HepG2 (cell line): Measurements from ENCODE around the gene L2HGDH. TPM values are rescaled to one million over a fixed set of nuclear protein-coding genes. Genes with fewer than 3 reads are reported as not detected.
A peak's percentile ranks its signal among the peaks of the same experiment; 100 is the strongest.

Source experiments
- BRF2 ChIP-seq: sonication (generic); formaldehyde crosslinking; IDR thresholded peaks from 2 replicates; pipeline ENCODE4 v1.8.1; 2022; ENCODE audit warnings: mild to moderate bottlenecking, missing genetic modification reagents
- ERF ChIP-seq: IDR thresholded peaks from 2 replicates; pipeline ENCODE4 v1.6.1; 2018; ENCODE audit warnings: missing biosample characterization, missing genetic modification reagents
- GABPB1 ChIP-seq: IDR thresholded peaks from 2 replicates; pipeline ENCODE4 v1.6.1; 2016; ENCODE audit warnings: mild to moderate bottlenecking, missing genetic modification reagents, moderate library complexity, missing compliant biosample characterization
- HNRNPLL ChIP-seq: fragments of 200-400 bp; formaldehyde crosslinking; IDR thresholded peaks from 2 replicates; pipeline ENCODE4 v1.6.1; 2017; ENCODE audit warnings: mild to moderate bottlenecking, low read depth, low read length; ENCODE audit not compliant: poor library complexity, severe bottlenecking
- HOXA5 ChIP-seq: sonication (generic); formaldehyde crosslinking; IDR thresholded peaks from 2 replicates; pipeline ENCODE4 v1.4.0; 2020; ENCODE audit warnings: missing genetic modification reagents
- MIXL1 ChIP-seq: IDR thresholded peaks from 2 replicates; pipeline ENCODE4 v1.6.1; 2016
- NR1H2 ChIP-seq: sonication (generic); formaldehyde crosslinking; IDR thresholded peaks from 2 replicates; pipeline ENCODE4 v1.8.1; 2022; ENCODE audit warnings: low read depth, missing genetic modification reagents, borderline replicate concordance
- POLR2A ChIP-seq, 2 experiments: IDR thresholded peaks; 2 replicates each; pipeline ENCODE4 v1.6.1; 2011; ENCODE audit warnings: low read depth in 2 of 2, low read length in 2 of 2, mild to moderate bottlenecking in 1 of 2, moderate library complexity in 1 of 2; ENCODE audit not compliant: insufficient read depth in 1 of 2
- SMAD3 ChIP-seq: sonication (generic); formaldehyde crosslinking; IDR thresholded peaks from 2 replicates; pipeline ENCODE4 v1.4.0; 2020; ENCODE audit warnings: missing genetic modification reagents
- SMC3 ChIP-seq: IDR thresholded peaks from 2 replicates; pipeline ENCODE4 v1.6.1; 2011; ENCODE audit warnings: low read length, improper control_type of control experiment
- TRAFD1 ChIP-seq: sonication (generic); formaldehyde crosslinking; IDR thresholded peaks from 2 replicates; pipeline ENCODE4 v1.5.1; 2020; ENCODE audit warnings: missing genetic modification reagents, mild to moderate bottlenecking, borderline replicate concordance
- ZNF136 ChIP-seq: sonication (generic); formaldehyde crosslinking; IDR thresholded peaks from 2 replicates; pipeline ENCODE4 v1.8.1; 2022; ENCODE audit warnings: low read depth, mild to moderate bottlenecking, moderate library complexity, missing genetic modification reagents
- ZNF543 ChIP-seq: sonication (generic); formaldehyde crosslinking; IDR thresholded peaks from 2 replicates; pipeline ENCODE4 v1.4.0; 2020; ENCODE audit warnings: mild to moderate bottlenecking, missing genetic modification reagents
- ZNF552 ChIP-seq: sonication (generic); formaldehyde crosslinking; IDR thresholded peaks from 2 replicates; pipeline ENCODE4 v1.9.0; 2022; ENCODE audit warnings: missing genetic modification reagents, mild to moderate bottlenecking, borderline replicate concordance
- ZNF558 ChIP-seq: sonication (generic); formaldehyde crosslinking; IDR thresholded peaks from 2 replicates; pipeline ENCODE4 v1.9.0; 2022; ENCODE audit warnings: mild to moderate bottlenecking, missing genetic modification reagents, borderline replicate concordance
- ZNF567 ChIP-seq: sonication (generic); formaldehyde crosslinking; IDR thresholded peaks from 2 replicates; pipeline ENCODE4 v1.8.1; 2023; ENCODE audit warnings: mild to moderate bottlenecking, missing genetic modification reagents, borderline replicate concordance
- ZNF660 ChIP-seq: sonication (generic); formaldehyde crosslinking; IDR thresholded peaks from 2 replicates; pipeline ENCODE4 v1.5.1; 2020; ENCODE audit warnings: mild to moderate bottlenecking, low read depth, missing genetic modification reagents, borderline replicate concordance
- ZNF678 ChIP-seq: sonication (generic); formaldehyde crosslinking; IDR thresholded peaks from 2 replicates; pipeline ENCODE4 v1.4.0; 2020; ENCODE audit warnings: mild to moderate bottlenecking, missing genetic modification reagents
- ZNF710 ChIP-seq: sonication (generic); formaldehyde crosslinking; IDR thresholded peaks from 2 replicates; pipeline ENCODE4 v1.5.0; 2020; ENCODE audit warnings: mild to moderate bottlenecking, missing genetic modification reagents, borderline replicate concordance
- ZNF746 ChIP-seq: sonication (generic); formaldehyde crosslinking; IDR thresholded peaks from 2 replicates; pipeline ENCODE4 v1.8.0; 2022; ENCODE audit warnings: mild to moderate bottlenecking, missing genetic modification reagents
- ZNF850 ChIP-seq: sonication (generic); formaldehyde crosslinking; conservative IDR thresholded peaks from 2 replicates; pipeline ENCODE4 v1.9.0; 2021; ENCODE audit warnings: mild to moderate bottlenecking, missing genetic modification reagents
- ZSCAN29 ChIP-seq: sonication (generic); formaldehyde crosslinking; conservative IDR thresholded peaks from 2 replicates; pipeline ENCODE4 v1.4.0; 2020; ENCODE audit warnings: mild to moderate bottlenecking, missing genetic modification reagents
- polyA plus RNA-seq, 8 experiments: library from polyadenylated mRNA; depleted of rRNA in 3 of 8; stranded (reverse) in 7 of 8; unstranded in 1 of 8; fragments of >200 nt; fragmentation: Illumina TruSeq in 4 of 8; extraction: Trizol in 4 of 8; gene quantifications; 2 replicates each; pipeline versions ENCODE4 v1.2.1 to v1.2.3, GENCODE V29; 2011 to 2016; ENCODE audit warnings: low read depth in 4 of 8, missing spikeins in 1 of 8, mixed read lengths in 1 of 8; ENCODE audit not compliant: insufficient read depth in 1 of 8
- total RNA-seq, 5 experiments: library from RNA; depleted of rRNA; stranded (reverse); fragments of >200 nt; fragmentation: Illumina TruSeq; extraction: Trizol; gene quantifications; 2 replicates each; pipeline ENCODE4 v1.2.3, GENCODE V29; 2016; ENCODE audit warnings: low read depth in 1 of 5

L2HGDH gene
- total and polyA plus RNA-seq, 2 of the 13 experiments (the other 11 are each of a cell fraction or from before 2014, with no cell fraction given): 3.3 to 5.0 TPM

GRCh38 chr14:50231475-50232275 lies 80.4 kb downstream of the L2HGDH start, which contains the start of gene SOS2 (continued):
- TF ChIP-seq ZNF552: 0 out of 2 replicates have a peak, but pooled peaks have one; percentile 67
- no peak for TF ChIP-seq ZNF678 (CRISPR knock-in tag)
- no peak; the same call in 1 of the 2 replicates for TF ChIP-seq ZNF746 (CRISPR knock-in tag)
- TF ChIP-seq POLR2A (IDR thresholded peaks at IDR 0.05; ENCODE audit: insufficient read depth in 1 of 2, low read depth in 2 of 2, low read length in 2 of 2): peak; percentile 73 to 97
- no peak for TF ChIP-seq BRF2 (CRISPR knock-in tag)
- peak; percentile 48; the same call in 1 of the 2 replicates for TF ChIP-seq ERF (CRISPR knock-in tag)
- TF ChIP-seq TRAFD1 (CRISPR knock-in tag): no peak
- no peak for TF ChIP-seq ZNF136 (CRISPR knock-in tag)
- no peak for TF ChIP-seq ZNF660
- TF ChIP-seq ZNF710 (CRISPR knock-in tag): peak; percentile 91
- TF ChIP-seq SMC3: no peak
- 0 out of 2 replicates have a peak, but pooled peaks have one; percentile 44 for TF ChIP-seq ZNF558 (CRISPR knock-in tag)
- peak; percentile 58; the same call in 1 of the 2 replicates for TF ChIP-seq NR1H2
- TF ChIP-seq SMAD3 (CRISPR knock-in tag): peak; percentile 58; the same call in 1 of the 2 replicates
- TF ChIP-seq ZNF850 (CRISPR knock-in tag): no peak
- TF ChIP-seq ZSCAN29: no peak; the same call in 1 of the 2 replicates
- TF ChIP-seq MIXL1 (CRISPR knock-in tag): peak; percentile 43; the same call in 1 of the 2 replicates
- TF ChIP-seq HOXA5: peak; percentile 83
- peak; percentile 86; the same call in 1 of the 2 replicates for TF ChIP-seq ZNF543
- 0 out of 2 replicates have a peak, but pooled peaks have one; percentile 50 for TF ChIP-seq ZNF567 (CRISPR knock-in tag)
- TF ChIP-seq GABPB1 (CRISPR knock-in tag): peak; percentile 70
- TF ChIP-seq HNRNPLL: peak; percentile 92
